ENCODE measurements around the gene SCAPER.
"Not testable (repeated sequence)": the region's sequence is repeated elsewhere in the genome, so short reads cannot be mapped to it uniquely, and the experiment has no call there.

Gene SCAPER

GRCh38 chr15:76464247-76464646, 440.9 kb downstream of the SCAPER start:
- no peak for DNase-seq

- DNase-seq = peak; percentile 41
These were observed 444.3 kb downstream of the SCAPER start for GRCh38 chr15:76460871-76461270.

- no peak for DNase-seq
These were observed 444.8 kb downstream of the SCAPER start for GRCh38 chr15:76460347-76460746.

GRCh38 chr15:76451540-76451939, 453.6 kb downstream of the SCAPER start:
- DNase-seq = no peak

- DNase-seq = no peak
These were observed 455.7 kb downstream of the SCAPER start for GRCh38 chr15:76449455-76449854.

- peak; percentile 50 for DNase-seq
These were observed 456.4 kb downstream of the SCAPER start for GRCh38 chr15:76448755-76449154.

GRCh38 chr15:76447728-76448441, 457.3 kb downstream of the SCAPER start:
- no peak for DNase-seq

GRCh38 chr15:76440441-76440840, 464.7 kb downstream of the SCAPER start:
- no peak for DNase-seq

- DNase-seq = no peak
These were observed 465.6 kb downstream of the SCAPER start for GRCh38 chr15:76439542-76439941.

GRCh38 chr15:76433798-76434400, 471.2 kb downstream of the SCAPER start:
- peak; percentile 32 for DNase-seq

GRCh38 chr15:76433036-76433435, 472.1 kb downstream of the SCAPER start:
- DNase-seq = peak; percentile 24

GRCh38 chr15:76432604-76433003, 472.5 kb downstream of the SCAPER start:
- no peak for DNase-seq

- DNase-seq = peak; percentile 7
These were observed 473.2 kb downstream of the SCAPER start for GRCh38 chr15:76431971-76432370.

- DNase-seq = not testable (repeated sequence)
These were observed 474.4 kb downstream of the SCAPER start for GRCh38 chr15:76430711-76431110.

GRCh38 chr15:76429661-76430060, 475.5 kb downstream of the SCAPER start:
- DNase-seq = no peak

- no peak for DNase-seq
These were observed 478.2 kb downstream of the SCAPER start for GRCh38 chr15:76426941-76427340.

GRCh38 chr15:76418352-76419140, 486.6 kb downstream of the SCAPER start:
- DNase-seq = no peak

GRCh38 chr15:76401285-76401684, 503.9 kb downstream of the SCAPER start:
- DNase-seq = peak; percentile 48

- DNase-seq = no peak
These were observed 506.6 kb downstream of the SCAPER start for GRCh38 chr15:76398317-76399104.

GRCh38 chr15:76393614-76394013, 511.5 kb downstream of the SCAPER start:
- DNase-seq = peak; percentile 75

- DNase-seq = no peak
These were observed 513.3 kb downstream of the SCAPER start for GRCh38 chr15:76391847-76392246.

- no peak for DNase-seq
These were observed 513.8 kb downstream of the SCAPER start for GRCh38 chr15:76391309-76391708.

GRCh38 chr15:76390571-76390970, 514.6 kb downstream of the SCAPER start:
- no peak for DNase-seq

All from NCI-H226 (cell line).